Eye (tissue), 1 donor: ENCODE data around the gene GJB5.

Experiments used
- DNase-seq: peaks from one replicate; pipeline ENCODE4 v3.0.0-alpha.2; 2015

The GJB5 gene

GRCh38 chr1:34796990-34797389 is 42.1 kb downstream of the GJB5 start:
- no peak for DNase-seq

GRCh38 chr1:34800214-34800613 is 45.4 kb downstream of the GJB5 start:
- DNase-seq = no peak

- no peak for DNase-seq
Measured at GRCh38 chr1:34803770-34804169, 48.9 kb downstream of the GJB5 start.

GRCh38 chr1:34806396-34806795 is 51.5 kb downstream of the GJB5 start:
- no peak for DNase-seq
